ENCODE measurements around the gene DPAGT1.
A peak's percentile ranks its signal among the peaks of the same experiment; 100 is the strongest.
"Not testable (repeated sequence)": the region's sequence is repeated elsewhere in the genome, so short reads cannot be mapped to it uniquely, and the experiment has no call there.

DPAGT1 gene

GRCh38 chr11:119108857-119109221 lies 7.2 kb upstream of the DPAGT1 start:
- H3K9me3 ChIP-seq (ENCODE audit: insufficient read depth, low read length), result no peaks in the 10 kb centered on the region
- H3K36me3 ChIP-seq (ENCODE audit: insufficient read depth, insufficient read length, low read length), result peaks cover 23% of the 10 kb centered on the region
- peaks cover 7% of the 10 kb centered on the region for H3K4me1 ChIP-seq (ENCODE audit: insufficient read depth, insufficient read length)
- no peak overlapping the region for H3K9ac ChIP-seq (ENCODE audit: insufficient read length, low read depth)
- H3K4me3 ChIP-seq (ENCODE audit: insufficient read length, low read depth), result no peak overlapping the region
- TF ChIP-seq SUZ12 (IDR thresholded peaks at IDR 0.05; ENCODE audit: extremely low read depth, insufficient read depth, insufficient read length) (no peak), ZNF274 (IDR thresholded peaks at IDR 0.05; ENCODE audit: low read depth, low read length) (no peak), YY1 (IDR thresholded peaks at IDR 0.05; ENCODE audit: insufficient read depth, insufficient read length) (no peak)
- peaks cover 17% of the 10 kb centered on the region for H3K27me3 ChIP-seq (ENCODE audit: insufficient read depth, insufficient read length)
- no peak for DNase-seq (ENCODE audit: low read depth, low spot score)

- TF ChIP-seq ZNF274 (IDR thresholded peaks at IDR 0.05; ENCODE audit: low read depth, low read length), result no peak
- no peak for TF ChIP-seq SUZ12 (IDR thresholded peaks at IDR 0.05; ENCODE audit: extremely low read depth, insufficient read depth, insufficient read length)
- TF ChIP-seq YY1 (IDR thresholded peaks at IDR 0.05; ENCODE audit: insufficient read depth, insufficient read length), result no peak
- no peak for DNase-seq (ENCODE audit: low read depth, low spot score)
- peaks cover 20% of the 10 kb centered on the region for H3K36me3 ChIP-seq (ENCODE audit: insufficient read depth, insufficient read length, low read length)
- H3K9me3 ChIP-seq (ENCODE audit: insufficient read depth, low read length), result no peaks in the 10 kb centered on the region
- H3K4me3 ChIP-seq (ENCODE audit: insufficient read length, low read depth), result peak overlapping the region; percentile 56
- peak overlapping the region; percentile 70 for H3K9ac ChIP-seq (ENCODE audit: insufficient read length, low read depth)
- H3K27me3 ChIP-seq (ENCODE audit: insufficient read depth, insufficient read length), result peaks cover 17% of the 10 kb centered on the region
- H3K4me1 ChIP-seq (ENCODE audit: insufficient read depth, insufficient read length), result peaks cover 8% of the 10 kb centered on the region
Measured at GRCh38 chr11:119108146-119108856, 6.6 kb upstream of the DPAGT1 start.

GRCh38 chr11:119107538-119108145 lies 6.0 kb upstream of the DPAGT1 start:
- Histone ChIP-seq H3K27me3 (ENCODE audit: insufficient read depth, insufficient read length) (peaks cover 17% of the 10 kb centered on the region), H3K4me1 (ENCODE audit: insufficient read depth, insufficient read length) (peaks cover 8% of the 10 kb centered on the region), H3K4me3 (ENCODE audit: insufficient read length, low read depth) (peak overlapping the region; percentile 56), H3K36me3 (ENCODE audit: insufficient read depth, insufficient read length, low read length) (peaks cover 20% of the 10 kb centered on the region), H3K9me3 (ENCODE audit: insufficient read depth, low read length) (no peaks in the 10 kb centered on the region), H3K9ac (ENCODE audit: insufficient read length, low read depth) (peak overlapping the region; percentile 70)
- DNase-seq (ENCODE audit: low read depth, low spot score), result no peak
- no peak for TF ChIP-seq ZNF274 (IDR thresholded peaks at IDR 0.05; ENCODE audit: low read depth, low read length)
- TF ChIP-seq SUZ12 (IDR thresholded peaks at IDR 0.05; ENCODE audit: extremely low read depth, insufficient read depth, insufficient read length), result no peak
- no peak for TF ChIP-seq YY1 (IDR thresholded peaks at IDR 0.05; ENCODE audit: insufficient read depth, insufficient read length)

GRCh38 chr11:119106564-119107537 lies 5.2 kb upstream of the DPAGT1 start, which contains the start of gene C2CD2L:
TSS of gene C2CD2L (plus strand) at chr11:119107344. CDS start at chr11:119107742, 398 bp downstream.
- no peak for DNase-seq (ENCODE audit: low read depth, low spot score)
- no peak for TF ChIP-seq YY1 (IDR thresholded peaks at IDR 0.05; ENCODE audit: insufficient read depth, insufficient read length)
- peak; percentile 16 for TF ChIP-seq SUZ12 (IDR thresholded peaks at IDR 0.05; ENCODE audit: extremely low read depth, insufficient read depth, insufficient read length)

GRCh38 chr11:119103793-119104192 lies 2.1 kb upstream of the DPAGT1 start:
- Histone ChIP-seq H3K9ac (ENCODE audit: insufficient read length, low read depth) (no peak overlapping the region), H3K4me3 (ENCODE audit: insufficient read length, low read depth) (no peak overlapping the region), H3K9me3 (ENCODE audit: insufficient read depth, low read length) (no peaks in the 10 kb centered on the region), H3K36me3 (ENCODE audit: insufficient read depth, insufficient read length, low read length) (peaks cover 5% of the 10 kb centered on the region), H3K27me3 (ENCODE audit: insufficient read depth, insufficient read length) (peaks cover 13% of the 10 kb centered on the region), H3K4me1 (ENCODE audit: insufficient read depth, insufficient read length) (peaks cover 14% of the 10 kb centered on the region)
- no peak for DNase-seq (ENCODE audit: low read depth, low spot score)
- TF ChIP-seq ZNF274 (IDR thresholded peaks at IDR 0.05; ENCODE audit: low read depth, low read length), result no peak
- no peak for TF ChIP-seq SUZ12 (IDR thresholded peaks at IDR 0.05; ENCODE audit: extremely low read depth, insufficient read depth, insufficient read length)

More at GRCh38 chr11:119106564-119107537, 5.2 kb upstream of the DPAGT1 start, which contains the start of gene C2CD2L:
- H3K27me3 ChIP-seq (ENCODE audit: insufficient read depth, insufficient read length), result peaks cover 17% of the 10 kb centered on the region
- H3K9me3 ChIP-seq (ENCODE audit: insufficient read depth, low read length), result no peaks in the 10 kb centered on the region
- peak within 1 kb of the TSS; percentile 70 for H3K9ac ChIP-seq (ENCODE audit: insufficient read length, low read depth)
- peak within 1 kb of the TSS; percentile 56 for H3K4me3 ChIP-seq (ENCODE audit: insufficient read length, low read depth)
- peaks cover 13% of the 10 kb centered on the region for H3K36me3 ChIP-seq (ENCODE audit: insufficient read depth, insufficient read length, low read length)
- H3K4me1 ChIP-seq (ENCODE audit: insufficient read depth, insufficient read length), result peaks cover 8% of the 10 kb centered on the region

- H3K27me3 ChIP-seq (ENCODE audit: insufficient read depth, insufficient read length); H3K9me3 ChIP-seq (ENCODE audit: insufficient read depth, low read length); H3K9ac ChIP-seq (ENCODE audit: insufficient read length, low read depth); H3K36me3 ChIP-seq (ENCODE audit: insufficient read depth, insufficient read length, low read length); DNase-seq (ENCODE audit: low read depth, low spot score); H3K4me3 ChIP-seq (ENCODE audit: insufficient read length, low read depth): not testable (repeated sequence)
- H3K4me1 ChIP-seq (ENCODE audit: insufficient read depth, insufficient read length), result peaks cover 11% of the 10 kb centered on the region
Measured at GRCh38 chr11:119103161-119103664, 1.6 kb upstream of the DPAGT1 start.

All from NT2/D1 (cell line).